ENCODE measurements around the gene SSB.

GRCh38 chr2:169759987-169760386, 38.7 kb upstream of the SSB start:
- no peak for TF ChIP-seq EGR1 (conservative IDR thresholded peaks at IDR 0.05)
- no peak for TF ChIP-seq CTCF (IDR thresholded peaks at IDR 0.05 in 2 of 3, conservative IDR thresholded peaks at IDR 0.05 in 1 of 3; ENCODE audit: insufficient read depth in 2 of 3, low read depth in 1 of 3, low read length in 3 of 3)
- no peak for TF ChIP-seq PCBP1 (IDR thresholded peaks at IDR 0.05; ENCODE audit: low read depth, low read length, poor library complexity, severe bottlenecking)
- TF ChIP-seq ZNF263 (CRISPR knock-in tag; IDR thresholded peaks at IDR 0.05; ENCODE audit: borderline replicate concordance) = no peak
- no peak for TF ChIP-seq E2F6 (IDR thresholded peaks at IDR 0.05; ENCODE audit: borderline replicate concordance in 1 of 2, extremely low read depth in 1 of 2, insufficient read depth in 1 of 2, insufficient read length in 1 of 2, low read depth in 1 of 2, low read length in 1 of 2, poor library complexity in 1 of 2, severe bottlenecking in 1 of 2)
- no peak for TF ChIP-seq MYNN (IDR thresholded peaks at IDR 0.05)
- no peak for TF ChIP-seq MYNN (CRISPR knock-in tag; IDR thresholded peaks at IDR 0.05)
- TF ChIP-seq NFATC3 (IDR thresholded peaks at IDR 0.05) = no peak
- TF ChIP-seq POLR2A (conservative IDR thresholded peaks at IDR 0.05) = no peak
